H1 (cell line): ENCODE data around the gene UBE2M. TPM values are rescaled to one million over a fixed set of nuclear protein-coding genes. Genes with fewer than 3 reads are reported as not detected.

Experiments
- CTCF ChIA-PET: fragments of 300-600 bp; sonication (Branson Sonifier 250); formaldehyde crosslinking; loops from one replicate; lab custom pipeline; 2021; ENCODE audit not compliant: partially characterized antibody; lab: Charles Lee
- POLR2A ChIA-PET: fragments of 300-600 bp; sonication (Branson Sonifier 250); formaldehyde crosslinking; loops from one replicate; lab custom pipeline; 2021; ENCODE audit warnings: inconsistent platforms; ENCODE audit not compliant: partially characterized antibody; lab: Charles Lee
- DNase-seq, 2 experiments: peaks; one replicate each; pipeline versions ENCODE4 v3.0.0 to v3.0.0-alpha.2; 2010 to 2022; ENCODE audit warnings: low spot score in 2 of 2, low read depth in 1 of 2, mixed read lengths in 1 of 2
- FAIRE-seq: peaks from 2 replicates; lab custom pipeline; 2011; peaks lifted over from hg19 to GRCh38; lab: Jason Lieb, UNC
- H2AFZ ChIP-seq: 2 replicates; pipeline ENCODE4 v1.8.1; 2012; ENCODE audit warnings: low read length, inconsistent platforms
- H2AK5ac ChIP-seq: 2 replicates; pipeline ENCODE4 v1.6.1; 2013; ENCODE audit warnings: low read depth, low read length
- H2BK120ac ChIP-seq: replicated peaks from 2 replicates; pipeline ENCODE3; 2013; ENCODE audit warnings: low read depth, low read length, inconsistent platforms
- H2BK12ac ChIP-seq: 2 replicates; pipeline ENCODE4 v1.6.1; 2013; ENCODE audit warnings: low read depth, low read length
- H2BK15ac ChIP-seq: 2 replicates; pipeline ENCODE4 v1.6.1; 2013; ENCODE audit warnings: low read length
- H2BK20ac ChIP-seq: 2 replicates; pipeline ENCODE4 v1.6.1; 2013; ENCODE audit warnings: low read length
- H2BK5ac ChIP-seq: 2 replicates; pipeline ENCODE4 v1.6.1; 2013; ENCODE audit warnings: low read depth, low read length
- H3K14ac ChIP-seq: 2 replicates; pipeline ENCODE4 v1.6.1; 2013; ENCODE audit warnings: inconsistent platforms; ENCODE audit not compliant: insufficient read length
- H3K18ac ChIP-seq: 2 replicates; pipeline ENCODE4 v1.6.1; 2013; ENCODE audit warnings: low read length; ENCODE audit errors: extremely low read depth
- H3K23ac ChIP-seq: 2 replicates; pipeline ENCODE4 v1.6.1; 2013; ENCODE audit warnings: inconsistent platforms; ENCODE audit not compliant: insufficient read length
- H3K23me2 ChIP-seq: 2 replicates; pipeline ENCODE4 v1.6.1; 2013; ENCODE audit warnings: low read depth, low read length
- H3K27ac ChIP-seq: 2 replicates; pipeline ENCODE4 v1.6.1; 2011; ENCODE audit warnings: low read depth, low read length, inconsistent platforms
- H3K27me3 ChIP-seq, 4 experiments: replicated peaks in 1 of 4; 1 replicate in 1 of 4; 2 replicates in 3 of 4; pipeline versions ENCODE4 v1.6.1 to v1.8.1; 2011 to 2013; ENCODE audit warnings: low read length in 3 of 4, mild to moderate bottlenecking in 3 of 4, inconsistent platforms in 2 of 4, mixed read lengths in 2 of 4, moderate library complexity in 1 of 4; ENCODE audit not compliant: control insufficient read depth in 3 of 4, insufficient read depth in 3 of 4; ENCODE audit errors: extremely low read depth in 1 of 4
- H3K36me3 ChIP-seq, 4 experiments: 2 replicates each; pipeline versions ENCODE4 v1.6.1 to v1.8.1; 2011 to 2013; ENCODE audit warnings: mild to moderate bottlenecking in 4 of 4, low read length in 3 of 4, moderate library complexity in 2 of 4, control low read depth in 1 of 4, inconsistent platforms in 1 of 4; ENCODE audit not compliant: insufficient read depth in 4 of 4, control insufficient read depth in 2 of 4
- H3K4ac ChIP-seq: replicated peaks from 2 replicates; pipeline ENCODE3; 2013; ENCODE audit warnings: low read length, low read depth, mixed read lengths, inconsistent platforms; ENCODE audit not compliant: insufficient read length
- H3K4me1 ChIP-seq, 4 experiments: replicated peaks in 1 of 4; 1 replicate in 1 of 4; 2 replicates in 3 of 4; pipeline versions ENCODE4 v1.6.1 to v1.8.1; 2011 to 2013; ENCODE audit warnings: low read length in 3 of 4, inconsistent platforms in 2 of 4, mixed read lengths in 1 of 4; ENCODE audit not compliant: insufficient read depth in 4 of 4, control insufficient read depth in 3 of 4
- H3K4me2 ChIP-seq, 2 experiments: 2 replicates each; pipeline versions ENCODE4 v1.6.1 to v1.8.1; 2011 to 2013; ENCODE audit warnings: low read depth in 2 of 2, low read length in 2 of 2, control low read depth in 1 of 2, inconsistent platforms in 1 of 2, mild to moderate bottlenecking in 1 of 2; ENCODE audit not compliant: insufficient read depth in 1 of 2
- H3K4me3 ChIP-seq, 4 experiments: fragments of 200-600, 300-600 bp in 1 of 4; sonication (generic), shearing (Covaris generic), sonication (Bioruptor Twin) in 1 of 4; 2 replicates each; pipeline versions ENCODE4 v1.5.1 to v1.8.1; 2011 to 2016; ENCODE audit warnings: low read length in 4 of 4, low read depth in 3 of 4, control low read depth in 2 of 4, inconsistent platforms in 2 of 4, mild to moderate bottlenecking in 2 of 4, mixed read lengths in 1 of 4, moderate library complexity in 1 of 4; ENCODE audit not compliant: insufficient read depth in 2 of 4; ENCODE audit errors: extremely low read depth in 1 of 4
- H3K56ac ChIP-seq: replicated peaks from 2 replicates; pipeline ENCODE3; 2013; ENCODE audit warnings: low read depth, mild to moderate bottlenecking, mixed read lengths, low read length, inconsistent platforms; ENCODE audit not compliant: insufficient read length
- H3K79me1 ChIP-seq: 2 replicates; pipeline ENCODE4 v1.6.1; 2013; ENCODE audit warnings: low read depth, low read length, control low read depth
- H3K79me2 ChIP-seq, 2 experiments: 2 replicates each; pipeline versions ENCODE4 v1.6.1 to v1.8.1; 2012 to 2013; ENCODE audit warnings: low read length in 2 of 2, mild to moderate bottlenecking in 2 of 2, inconsistent platforms in 1 of 2; ENCODE audit not compliant: insufficient read depth in 2 of 2, control insufficient read depth in 1 of 2
- H3K9ac ChIP-seq, 4 experiments: replicated peaks in 1 of 4; 1 replicate in 1 of 4; 2 replicates in 3 of 4; pipeline versions ENCODE4 v1.6.1 to v1.8.1; 2011 to 2013; ENCODE audit warnings: low read depth in 3 of 4, low read length in 3 of 4, control low read depth in 2 of 4, mild to moderate bottlenecking in 2 of 4, moderate library complexity in 2 of 4, inconsistent platforms in 1 of 4; ENCODE audit errors: extremely low read depth in 1 of 4
- H3K9me3 ChIP-seq, 2 experiments: 2 replicates each; pipeline versions ENCODE4 v1.6.1 to v1.8.1; 2012 to 2013; ENCODE audit warnings: mild to moderate bottlenecking in 2 of 2, moderate library complexity in 2 of 2, control low read depth in 1 of 2, inconsistent platforms in 1 of 2, low read depth in 1 of 2, low read length in 1 of 2, mixed read lengths in 1 of 2; ENCODE audit not compliant: insufficient read depth in 2 of 2
- H4K20me1 ChIP-seq, 2 experiments: replicated peaks in 1 of 2; 2 replicates each; pipeline versions ENCODE3 to v1.8.1; 2011 to 2013; ENCODE audit warnings: inconsistent platforms in 2 of 2, low read length in 2 of 2, mild to moderate bottlenecking in 1 of 2; ENCODE audit not compliant: insufficient read depth in 2 of 2, control insufficient read depth in 1 of 2
- H4K5ac ChIP-seq: 2 replicates; pipeline ENCODE4 v1.6.1; 2013; ENCODE audit warnings: low read length, low read depth, mixed read lengths, inconsistent platforms; ENCODE audit not compliant: insufficient read length
- H4K8ac ChIP-seq: 2 replicates; pipeline ENCODE4 v1.8.0; 2013; ENCODE audit warnings: mild to moderate bottlenecking, moderate library complexity, low read length, inconsistent platforms; ENCODE audit not compliant: insufficient read depth; ENCODE audit errors: extremely low read depth
- H4K91ac ChIP-seq: replicated peaks from 2 replicates; pipeline ENCODE3; 2013; ENCODE audit warnings: low read length, mixed read lengths, inconsistent platforms; ENCODE audit not compliant: insufficient read length
- CBX8 ChIP-seq: fragments of 300-800, 300-1000 bp; sonication (generic); IDR thresholded peaks from 2 replicates; pipeline ENCODE4 v1.7.1; 2016; ENCODE audit warnings: low read depth, low read length, borderline replicate concordance
- GABPA ChIP-seq: IDR thresholded peaks from 2 replicates; pipeline ENCODE4 v1.6.1; 2011; ENCODE audit warnings: mild to moderate bottlenecking, low read length, moderate library complexity, borderline replicate concordance; ENCODE audit not compliant: insufficient read depth
- JUN ChIP-seq: IDR thresholded peaks from 2 replicates; pipeline ENCODE4 v1.6.1; 2011; ENCODE audit warnings: low read depth, mild to moderate bottlenecking, improper control_type of control experiment, low read length
- JUND ChIP-seq: IDR thresholded peaks from 2 replicates; pipeline ENCODE4 v1.6.1; 2011; ENCODE audit warnings: mild to moderate bottlenecking, improper control_type of control experiment, low read length
- RFX5 ChIP-seq: IDR thresholded peaks from 2 replicates; pipeline ENCODE4 v1.6.1; 2011; ENCODE audit warnings: low read depth, low read length, improper control_type of control experiment, borderline replicate concordance
- SIRT6 ChIP-seq: IDR thresholded peaks from one replicate; pipeline ENCODE4 v1.7.1; 2012; ENCODE audit warnings: low read length, inconsistent platforms
- SP2 ChIP-seq: IDR thresholded peaks from 2 replicates; pipeline ENCODE4 v1.6.1; 2012; ENCODE audit warnings: mild to moderate bottlenecking, low read length, inconsistent platforms
- SP4 ChIP-seq: IDR thresholded peaks from 2 replicates; pipeline ENCODE4 v1.6.1; 2012; ENCODE audit warnings: low read length, inconsistent platforms
- TCF12 ChIP-seq: IDR thresholded peaks from 2 replicates; pipeline ENCODE4 v1.6.1; 2011; ENCODE audit warnings: low read depth, mild to moderate bottlenecking, low read length
- WGBS, 2 experiments: shearing (Covaris generic) in 1 of 2; methylation state at CpG; one replicate each; pipeline versions ENCODE4 v1.1.6 to v1.1.7; 2013 to 2015; ENCODE audit warnings: low lambda C conversion rate in 2 of 2, mixed read lengths in 2 of 2, inconsistent platforms in 1 of 2, low coverage in 1 of 2, missing lambda C conversion rate in 1 of 2; ENCODE audit not compliant: insufficient replicate concordance in 2 of 2, insufficient coverage in 1 of 2, insufficient read length in 1 of 2; ENCODE audit errors: extremely low coverage in 1 of 2, missing lambda C conversion rate in 1 of 2; 5-methylcytosine and 5-hydroxymethylcytosine counted together
- polyA plus RNA-seq, 7 experiments: library from polyadenylated mRNA; depleted of rRNA in 3 of 7; stranded (reverse) in 5 of 7; unstranded in 2 of 7; fragments of >200 nt in 5 of 7; fragments of 200-250 nt in 2 of 7; gene quantifications; 1 replicate in 5 of 7; 2 replicates in 1 of 7; 4 replicates in 1 of 7; pipeline versions ENCODE4 v1.2.1 to v1.2.3, GENCODE V29; 2011 to 2013; ENCODE audit warnings: missing spikeins in 2 of 7, mixed read lengths in 2 of 7
- total RNA-seq: library from RNA; stranded (reverse); fragmentation: NEBNext Ultra II Directional; extraction: Animal tissue kit (Norgen Biotek cat#: 25700); gene quantifications from 2 replicates; pipeline ENCODE4 v1.2.1, GENCODE V29; 2021
- TF ChIP-seq, protein P1 (sequence below), 3 experiments: IDR thresholded peaks; 1 replicate in 2 of 3; 2 replicates in 1 of 3; pipeline versions ENCODE4 v1.5.1 to v1.6.1; 2011; ENCODE audit warnings: low read length in 3 of 3, mild to moderate bottlenecking in 3 of 3, inconsistent platforms in 2 of 3, low read depth in 1 of 3, moderate library complexity in 1 of 3; ENCODE audit not compliant: insufficient read depth in 1 of 3; ENCODE audit errors: control extremely low read depth in 1 of 3

Gene UBE2M
- total and polyA plus RNA-seq, 2 of the 8 experiments (the other 6 are each of a cell fraction or from before 2014, with no cell fraction given): 93.8 to 114 TPM

DNA sequence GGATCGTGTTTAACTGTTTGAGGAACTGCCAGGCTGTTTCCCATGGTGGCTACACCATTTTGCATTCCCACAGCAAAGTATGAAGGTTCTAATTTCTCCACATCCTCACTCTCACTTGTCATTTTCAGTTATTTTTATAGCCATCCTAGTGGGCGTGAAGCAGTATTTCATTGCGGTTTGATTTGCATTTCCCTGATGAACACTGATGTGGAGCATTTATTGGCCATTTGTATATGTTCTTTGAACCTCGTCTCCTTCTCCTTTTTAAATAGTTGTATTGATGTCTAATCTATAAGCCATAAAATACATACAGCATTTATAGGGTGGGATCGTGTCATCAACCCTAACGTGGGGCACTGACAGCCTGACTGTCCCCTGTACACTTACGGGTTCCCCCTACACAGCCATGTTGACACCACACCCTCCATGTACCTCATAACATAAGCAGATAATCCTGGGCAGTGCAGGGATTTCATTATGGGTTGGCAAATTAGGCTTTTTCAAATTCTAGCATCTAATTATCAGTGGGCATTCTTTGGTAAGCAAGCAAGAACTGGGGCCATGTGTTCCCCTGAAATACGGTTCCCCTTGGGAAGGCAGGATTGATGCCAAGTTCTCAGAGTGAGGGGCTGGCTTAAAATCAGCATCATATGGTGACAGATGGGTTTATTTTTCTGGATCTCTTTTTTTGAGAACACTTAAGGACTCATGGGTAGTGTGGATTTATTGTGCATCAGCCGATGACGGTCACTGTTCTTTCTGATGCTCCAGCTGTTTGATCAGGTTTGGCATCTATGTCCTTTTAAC, 27.2 kb downstream of the UBE2M start:
- POLR2A ChIA-PET: interaction anchor here (1.3 to 21.3 kb wide), 9 partner anchors 10 to 23 kb away, joined by 3 to 650 read pairs (median 11); partner anchors contain the start of genes CHMP2A, TRIM28 and ZBTB45
- CTCF ChIA-PET: interaction anchor here (0.7 to 1.7 kb wide), 2 partner anchors 11 to 50 kb away, joined by 4 to 15 read pairs; partner anchors contain the start of gene ZBTB45
- no peak for DNase-seq
- 89% methylated on average over 10 of the region's 10 CpGs; no CpG with 5 or more reads in 1 of the 2 experiments for WGBS, 2 experiments
- no peak overlapping the region; the same call in 1 of the 2 replicates for H2BK12ac ChIP-seq
- H4K5ac ChIP-seq: no peak overlapping the region
- H3K79me2 ChIP-seq: no peaks in the 10 kb centered on the region
- no peak overlapping the region for H2AFZ ChIP-seq
- H3K4me1 ChIP-seq: no peaks in the 10 kb centered on the region
- H3K18ac ChIP-seq: no peak overlapping the region
- no peak overlapping the region for H2BK15ac ChIP-seq
- H4K8ac ChIP-seq: no peak overlapping the region
- H3K9ac ChIP-seq: no peak overlapping the region
- H2BK5ac ChIP-seq: no peak overlapping the region
- H3K36me3 ChIP-seq: no peaks in the 10 kb centered on the region
- H3K79me1 ChIP-seq: no peaks in the 10 kb centered on the region
- H3K56ac ChIP-seq: no peak overlapping the region
- no peak overlapping the region for H3K14ac ChIP-seq
- no peak overlapping the region for H3K4me3 ChIP-seq
- H4K91ac ChIP-seq: no peak overlapping the region
- no peak overlapping the region for H3K27ac ChIP-seq
- H3K9me3 ChIP-seq: no peaks in the 10 kb centered on the region
- no peak overlapping the region for H2BK20ac ChIP-seq
- H3K23ac ChIP-seq: no peak overlapping the region
- H4K20me1 ChIP-seq: no peaks in the 10 kb centered on the region
- peaks cover 0 to 4% (median 0%) of the 10 kb centered on the region in 4 experiments; a peak in 1 of 7 replicates for H3K27me3 ChIP-seq
- H2BK120ac ChIP-seq: no peak overlapping the region
- no peak overlapping the region for H3K4ac ChIP-seq
- no peak for FAIRE-seq
- no peak overlapping the region for H2AK5ac ChIP-seq
- no peak overlapping the region for H3K4me2 ChIP-seq
- no peaks in the 10 kb centered on the region for H3K23me2 ChIP-seq
- TF ChIP-seq SP4 (no peak), JUND (no peak), TCF12 (no peak), GABPA (no peak), RFX5 (no peak), SIRT6 (no peak), SP2 (no peak), JUN (no peak), CBX8 (no peak)
- TF ChIP-seq, protein P1, sequence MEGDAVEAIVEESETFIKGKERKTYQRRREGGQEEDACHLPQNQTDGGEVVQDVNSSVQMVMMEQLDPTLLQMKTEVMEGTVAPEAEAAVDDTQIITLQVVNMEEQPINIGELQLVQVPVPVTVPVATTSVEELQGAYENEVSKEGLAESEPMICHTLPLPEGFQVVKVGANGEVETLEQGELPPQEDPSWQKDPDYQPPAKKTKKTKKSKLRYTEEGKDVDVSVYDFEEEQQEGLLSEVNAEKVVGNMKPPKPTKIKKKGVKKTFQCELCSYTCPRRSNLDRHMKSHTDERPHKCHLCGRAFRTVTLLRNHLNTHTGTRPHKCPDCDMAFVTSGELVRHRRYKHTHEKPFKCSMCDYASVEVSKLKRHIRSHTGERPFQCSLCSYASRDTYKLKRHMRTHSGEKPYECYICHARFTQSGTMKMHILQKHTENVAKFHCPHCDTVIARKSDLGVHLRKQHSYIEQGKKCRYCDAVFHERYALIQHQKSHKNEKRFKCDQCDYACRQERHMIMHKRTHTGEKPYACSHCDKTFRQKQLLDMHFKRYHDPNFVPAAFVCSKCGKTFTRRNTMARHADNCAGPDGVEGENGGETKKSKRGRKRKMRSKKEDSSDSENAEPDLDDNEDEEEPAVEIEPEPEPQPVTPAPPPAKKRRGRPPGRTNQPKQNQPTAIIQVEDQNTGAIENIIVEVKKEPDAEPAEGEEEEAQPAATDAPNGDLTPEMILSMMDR (IDR thresholded peaks at IDR 0.05; ENCODE audit: control extremely low read depth in 1 of 3, insufficient read depth in 1 of 3, low read depth in 1 of 3, low read length in 3 of 3): no peak
